Neural progenitor cell (in vitro differentiated cells): ENCODE results near the gene RAB23.

Experiments used
- CTCF ChIP-seq: fragments of 200-600 bp; sonication (generic); IDR thresholded peaks from 2 replicates; pipeline ENCODE4 v1.5.1; 2017; ENCODE audit warnings: antibody characterized with exemption, mild to moderate bottlenecking
- EZH2 ChIP-seq: fragments of 200-600 bp; sonication (generic); IDR thresholded peaks from 2 replicates; pipeline ENCODE4 v1.6.1; 2017; ENCODE audit warnings: antibody characterized with exemption, mild to moderate bottlenecking, moderate library complexity
- EZH2phosphoT487 ChIP-seq: fragments of 200-600 bp; sonication (generic); IDR thresholded peaks from 2 replicates; pipeline ENCODE4 v1.6.1; 2017; ENCODE audit warnings: antibody characterized with exemption

GRCh38 chr6:57174511-57174907 lies 47.6 kb downstream of the RAB23 start:
- no peak for TF ChIP-seq CTCF
- no peak for TF ChIP-seq EZH2
- no peak for TF ChIP-seq EZH2phosphoT487
